Subcutaneous abdominal adipose tissue (tissue), 5 donors: ENCODE data around the gene TOMM34.

Experiments
- H3K27ac ChIP-seq: one replicate; pipeline ENCODE4 v1.7.0; 2013; ENCODE audit warnings: low read depth, mild to moderate bottlenecking, inconsistent platforms, low read length, moderate library complexity
- H3K27me3 ChIP-seq, 5 donors: one replicate each; pipeline ENCODE4 v1.7.0; 2013; ENCODE audit warnings: low read length in 5 of 5, inconsistent platforms in 1 of 5; ENCODE audit not compliant: control insufficient read depth in 5 of 5, insufficient read depth in 4 of 5
- H3K36me3 ChIP-seq, 5 donors: one replicate each; pipeline ENCODE4 v1.7.0; 2013; ENCODE audit warnings: low read length in 5 of 5; ENCODE audit not compliant: control insufficient read depth in 5 of 5, insufficient read depth in 5 of 5
- H3K4me1 ChIP-seq, 5 donors: one replicate each; pipeline ENCODE4 v1.7.0; 2013; ENCODE audit warnings: low read length in 5 of 5, mild to moderate bottlenecking in 3 of 5, moderate library complexity in 1 of 5; ENCODE audit not compliant: control insufficient read depth in 5 of 5, insufficient read depth in 5 of 5
- H3K4me3 ChIP-seq, 5 donors: one replicate each; pipeline ENCODE4 v1.7.0; 2013; ENCODE audit warnings: low read length in 5 of 5, low read depth in 1 of 5
- H3K9ac ChIP-seq, 5 donors: one replicate each; pipeline ENCODE4 v1.7.0; 2013; ENCODE audit warnings: low read length in 5 of 5, mild to moderate bottlenecking in 4 of 5, moderate library complexity in 3 of 5
- H3K9me3 ChIP-seq, 5 donors: one replicate each; pipeline ENCODE4 v1.7.0; 2013; ENCODE audit warnings: low read length in 5 of 5; ENCODE audit not compliant: control insufficient read depth in 5 of 5
- donor health status: healthy.
- donor health status: healthy.
- donor health status: healthy.
- donor health status: healthy.
- donor health status: healthy.

Gene TOMM34

GRCh38 chr20:44901974-44902373 is 58.2 kb downstream of the TOMM34 start:
- Histone ChIP-seq H3K9ac (no peak overlapping the region), H3K36me3 (peaks cover 50 to 59% (median 52%) of the 10 kb centered on the region in 5 donors), H3K27ac (no peak overlapping the region), H3K4me3 (no peak overlapping the region), H3K4me1 (peaks cover 0 to 45% (median 27%) of the 10 kb centered on the region in 5 donors), H3K9me3 (no peaks in the 10 kb centered on the region), H3K27me3 (no peaks in the 10 kb centered on the region)

- H3K4me3 ChIP-seq = no peak overlapping the region
- H3K36me3 ChIP-seq = peaks cover 35 to 43% (median 37%) of the 10 kb centered on the region in 5 donors
- no peak overlapping the region for H3K27ac ChIP-seq
- no peaks in the 10 kb centered on the region for H3K27me3 ChIP-seq
- H3K4me1 ChIP-seq = peaks cover 2 to 55% (median 39%) of the 10 kb centered on the region in 5 donors
- no peaks in the 10 kb centered on the region for H3K9me3 ChIP-seq
- peak overlapping the region in 1 of 5 donors; percentile 16 for H3K9ac ChIP-seq
Measured at GRCh38 chr20:44900231-44900854, 59.9 kb downstream of the TOMM34 start.

GRCh38 chr20:44897133-44897532 is 63.1 kb downstream of the TOMM34 start:
- Histone ChIP-seq H3K9ac (peak overlapping the region in 1 of 5 donors; percentile 29), H3K27me3 (no peaks in the 10 kb centered on the region), H3K4me1 (peaks cover 2 to 74% (median 59%) of the 10 kb centered on the region in 5 donors), H3K9me3 (no peaks in the 10 kb centered on the region), H3K27ac (peak overlapping the region; percentile 88), H3K4me3 (peak overlapping the region in 1 of 5 donors; percentile 7), H3K36me3 (peaks cover 9 to 15% (median 11%) of the 10 kb centered on the region in 5 donors)

GRCh38 chr20:44896583-44896982 is 63.6 kb downstream of the TOMM34 start:
- no peaks in the 10 kb centered on the region for H3K27me3 ChIP-seq
- H3K9me3 ChIP-seq = no peaks in the 10 kb centered on the region
- peaks cover 2 to 75% (median 62%) of the 10 kb centered on the region in 5 donors for H3K4me1 ChIP-seq
- peaks cover 3 to 9% (median 6%) of the 10 kb centered on the region in 5 donors for H3K36me3 ChIP-seq
- peak overlapping the region in 3 of 5 donors; percentile 7 to 50 (median 11) for H3K4me3 ChIP-seq
- peak overlapping the region in 1 of 5 donors; percentile 34 for H3K9ac ChIP-seq
- H3K27ac ChIP-seq = peak overlapping the region; percentile 88

GRCh38 chr20:44894959-44895358 is 65.2 kb downstream of the TOMM34 start:
- peak overlapping the region in 1 of 5 donors; percentile 29 for H3K9ac ChIP-seq
- H3K4me1 ChIP-seq = peaks cover 2 to 74% (median 61%) of the 10 kb centered on the region in 5 donors
- no peak overlapping the region for H3K4me3 ChIP-seq
- H3K27ac ChIP-seq = no peak overlapping the region
- no peaks in the 10 kb centered on the region for H3K9me3 ChIP-seq
- no peaks in the 10 kb centered on the region for H3K27me3 ChIP-seq
- peaks cover 0 to 2% (median 0%) of the 10 kb centered on the region in 5 donors for H3K36me3 ChIP-seq
